Cardiac fibroblast (primary cell): ENCODE results near the gene TCF23.

ENCODE experiments used
- DNase-seq, 2 donors: peaks; one replicate each; pipeline versions ENCODE4 v3.0.0 to v3.0.0-alpha.2; 2010; ENCODE audit warnings: low read depth in 2 of 2
- H3K4me3 ChIP-seq, 2 donors: replicated peaks in 1 of 2; 1 replicate in 1 of 2; 2 replicates in 1 of 2; pipeline ENCODE4 v1.5.1; 2011; ENCODE audit warnings: low read depth in 2 of 2, low read length in 2 of 2, mild to moderate bottlenecking in 2 of 2, moderate library complexity in 1 of 2
- CTCF ChIP-seq: IDR thresholded peaks from one replicate; pipeline ENCODE4 v1.5.1; 2011; ENCODE audit warnings: low read depth, mild to moderate bottlenecking, low read length, inconsistent platforms

Gene TCF23

GRCh38 chr2:27148801-27149439 lies at the start of gene TCF23:
TCF23 (plus strand) TSS chr2:27149004; CDS start chr2:27149134, 130 bp downstream.
- H3K4me3 ChIP-seq = no peak within 1 kb of the TSS
- DNase-seq = peak in 1 of 2 donors; percentile 66
- TF ChIP-seq CTCF = no peak

- H3K4me3 ChIP-seq = no peak overlapping the region
- no peak for TF ChIP-seq CTCF
- no peak for DNase-seq
Observed at GRCh38 chr2:27099334-27099955, 49.4 kb upstream of the TCF23 start.

GRCh38 chr2:27100036-27100435 lies 48.8 kb upstream of the TCF23 start:
- no peak for DNase-seq
- no peak for TF ChIP-seq CTCF
- no peak overlapping the region for H3K4me3 ChIP-seq

- no peak for TF ChIP-seq CTCF
- no peak for DNase-seq
- no peak overlapping the region for H3K4me3 ChIP-seq
Observed at GRCh38 chr2:27102329-27102728, 46.5 kb upstream of the TCF23 start.

GRCh38 chr2:27105981-27106380 lies 42.8 kb upstream of the TCF23 start:
- no peak for DNase-seq
- TF ChIP-seq CTCF = no peak
- H3K4me3 ChIP-seq = no peak overlapping the region

- TF ChIP-seq CTCF = no peak
- DNase-seq = no peak
- no peak overlapping the region for H3K4me3 ChIP-seq
Observed at GRCh38 chr2:27108221-27108620, 40.6 kb upstream of the TCF23 start.
